HepG2 (cell line): Measurements from ENCODE around the gene CDK10. TPM values are rescaled to one million over a fixed set of nuclear protein-coding genes. Genes with fewer than 3 reads are reported as not detected.

Experiments used
- EEA1 ChIP-seq: sonication (generic); formaldehyde crosslinking; IDR thresholded peaks from 2 replicates; pipeline ENCODE4 v1.5.1; 2020; ENCODE audit warnings: mild to moderate bottlenecking, missing genetic modification reagents, borderline replicate concordance
- ERF ChIP-seq: IDR thresholded peaks from 2 replicates; pipeline ENCODE4 v1.6.1; 2018; ENCODE audit warnings: missing biosample characterization, missing genetic modification reagents
- KLF12 ChIP-seq: sonication (generic); formaldehyde crosslinking; IDR thresholded peaks from 2 replicates; pipeline ENCODE4 v1.4.0; 2020; ENCODE audit warnings: missing genetic modification reagents, borderline replicate concordance
- KLF9 ChIP-seq: IDR thresholded peaks from 2 replicates; pipeline ENCODE4 v1.6.1; 2016; ENCODE audit warnings: low read depth
- REL ChIP-seq: sonication (generic); formaldehyde crosslinking; conservative IDR thresholded peaks from 2 replicates; pipeline ENCODE4 v1.8.0; 2022; ENCODE audit warnings: mild to moderate bottlenecking, missing genetic modification reagents, moderate library complexity
- RERE ChIP-seq: IDR thresholded peaks from 2 replicates; pipeline ENCODE4 v1.6.1; 2016; ENCODE audit warnings: low read depth, missing genetic modification reagents, missing compliant biosample characterization
- SIX4 ChIP-seq: sonication (generic); formaldehyde crosslinking; IDR thresholded peaks from 2 replicates; pipeline ENCODE4 v1.4.0; 2020; ENCODE audit warnings: missing genetic modification reagents
- SMARCE1 ChIP-seq: fragments of 450-650 bp; IDR thresholded peaks from 2 replicates; pipeline ENCODE4 v1.6.1; 2017; ENCODE audit warnings: borderline replicate concordance
- TAF15 ChIP-seq: fragments of 200-400 bp; formaldehyde crosslinking; IDR thresholded peaks from one replicate; pipeline ENCODE4 v1.6.1; 2018; ENCODE audit warnings: mild to moderate bottlenecking, low read depth, low read length; ENCODE audit not compliant: poor library complexity, severe bottlenecking
- ZFP91 ChIP-seq: sonication (generic); formaldehyde crosslinking; IDR thresholded peaks from 2 replicates; pipeline ENCODE4 v1.9.0; 2022; ENCODE audit warnings: missing genetic modification reagents, mild to moderate bottlenecking, borderline replicate concordance
- ZNF281 ChIP-seq: sonication (generic); formaldehyde crosslinking; IDR thresholded peaks from 2 replicates; pipeline ENCODE4 v1.4.0; 2020; ENCODE audit warnings: missing genetic modification reagents, borderline replicate concordance
- ZNF720 ChIP-seq: sonication (generic); formaldehyde crosslinking; IDR thresholded peaks from 2 replicates; pipeline ENCODE4 v1.4.0; 2020; ENCODE audit warnings: missing genetic modification reagents
- ZNF766 ChIP-seq: sonication (generic); formaldehyde crosslinking; IDR thresholded peaks from 2 replicates; pipeline ENCODE4 v1.5.0; 2020; ENCODE audit warnings: missing genetic modification reagents, borderline replicate concordance
- ZNF839 ChIP-seq: sonication (generic); formaldehyde crosslinking; IDR thresholded peaks from 2 replicates; pipeline ENCODE4 v1.4.0; 2020; ENCODE audit warnings: missing genetic modification reagents, mild to moderate bottlenecking, borderline replicate concordance
- polyA plus RNA-seq, 8 experiments: library from polyadenylated mRNA; depleted of rRNA in 3 of 8; stranded (reverse) in 7 of 8; unstranded in 1 of 8; fragments of >200 nt; fragmentation: Illumina TruSeq in 4 of 8; extraction: Trizol in 4 of 8; gene quantifications; 2 replicates each; pipeline versions ENCODE4 v1.2.1 to v1.2.3, GENCODE V29; 2011 to 2016; ENCODE audit warnings: low read depth in 4 of 8, missing spikeins in 1 of 8, mixed read lengths in 1 of 8; ENCODE audit not compliant: insufficient read depth in 1 of 8
- total RNA-seq, 5 experiments: library from RNA; depleted of rRNA; stranded (reverse); fragments of >200 nt; fragmentation: Illumina TruSeq; extraction: Trizol; gene quantifications; 2 replicates each; pipeline ENCODE4 v1.2.3, GENCODE V29; 2016; ENCODE audit warnings: low read depth in 1 of 5
- TF ChIP-seq, protein P1 (sequence below): sonication (generic); formaldehyde crosslinking; IDR thresholded peaks from 2 replicates; pipeline ENCODE4 v1.5.0; 2020; ENCODE audit warnings: mild to moderate bottlenecking, missing genetic modification reagents

Gene CDK10
- total and polyA plus RNA-seq, 2 of the 13 experiments (the other 11 are each of a cell fraction or from before 2014, with no cell fraction given): 2.5 to 3.9 TPM

- TF ChIP-seq ZNF839 (no peak), REL (peak; percentile 96), ZNF766 (peak; percentile 99), ZFP91 (CRISPR knock-in tag) (peak; percentile 95), ERF (CRISPR knock-in tag) (peak; percentile 99), ZNF281 (CRISPR knock-in tag) (peak; percentile 98), EEA1 (CRISPR knock-in tag) (peak; percentile 76), SMARCE1 (no peak), KLF9 (CRISPR knock-in tag) (peak; percentile 94; the same call in 1 of the 2 replicates), KLF12 (CRISPR knock-in tag) (peak; percentile 98), RERE (peak; percentile 89), SIX4 (CRISPR knock-in tag) (0 out of 2 replicates have a peak, but pooled peaks have one; percentile 41), ZNF720 (no peak), TAF15 (no peak)
- TF ChIP-seq, protein P1, sequence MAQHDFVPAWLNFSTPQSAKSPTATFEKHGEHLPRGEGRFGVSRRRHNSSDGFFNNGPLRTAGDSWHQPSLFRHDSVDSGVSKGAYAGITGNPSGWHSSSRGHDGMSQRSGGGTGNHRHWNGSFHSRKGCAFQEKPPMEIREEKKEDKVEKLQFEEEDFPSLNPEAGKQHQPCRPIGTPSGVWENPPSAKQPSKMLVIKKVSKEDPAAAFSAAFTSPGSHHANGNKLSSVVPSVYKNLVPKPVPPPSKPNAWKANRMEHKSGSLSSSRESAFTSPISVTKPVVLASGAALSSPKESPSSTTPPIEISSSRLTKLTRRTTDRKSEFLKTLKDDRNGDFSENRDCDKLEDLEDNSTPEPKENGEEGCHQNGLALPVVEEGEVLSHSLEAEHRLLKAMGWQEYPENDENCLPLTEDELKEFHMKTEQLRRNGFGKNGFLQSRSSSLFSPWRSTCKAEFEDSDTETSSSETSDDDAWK (CRISPR knock-in tag): no peak
Observed at GRCh38 chr16:89687092-89687940, 827 bp downstream of the CDK10 start (continued).
